Erythroblast (primary cell): ENCODE measurements around the gene MTAP.

Experiments used
- GATA1 ChIP-seq: IDR thresholded peaks from 2 replicates; pipeline ENCODE4 v1.6.1; 2011; ENCODE audit warnings: low read depth, mild to moderate bottlenecking, control low read depth, low read length, moderate library complexity
- POLR2A ChIP-seq: IDR thresholded peaks from 2 replicates; pipeline ENCODE4 v1.6.1; 2011; ENCODE audit warnings: mild to moderate bottlenecking, low read length

- TF ChIP-seq POLR2A (no peak), GATA1 (no peak)
These were observed 37.6 kb upstream of the MTAP start for GRCh38 chr9:21764846-21765245.
